Keratinocyte (primary cell): Measurements from ENCODE around the gene WNT1. TPM values are rescaled to one million over a fixed set of nuclear protein-coding genes. Genes with fewer than 3 reads are reported as not detected.

Experiments
- DNase-seq: peaks from one replicate; pipeline ENCODE4 v3.0.0-alpha.2; 2011; ENCODE audit warnings: low read depth, missing footprints, low spot score
- FAIRE-seq: peaks from 2 replicates; lab custom pipeline; 2011; peaks lifted over from hg19 to GRCh38; lab: Jason Lieb, UNC
- H2AFZ ChIP-seq: 2 replicates; pipeline ENCODE4 v1.6.0; 2012; ENCODE audit warnings: low read length, control low read depth, inconsistent platforms; ENCODE audit not compliant: control insufficient read depth
- H3K27ac ChIP-seq: 2 replicates; pipeline ENCODE4 v1.5.1; 2011; ENCODE audit warnings: low read length; ENCODE audit not compliant: control insufficient read depth, insufficient read depth
- H3K27me3 ChIP-seq: 3 replicates; pipeline ENCODE4 v1.6.0; 2011; ENCODE audit warnings: low read length; ENCODE audit not compliant: control insufficient read depth, insufficient read depth; ENCODE audit errors: extremely low read depth
- H3K36me3 ChIP-seq, 2 experiments: 2 replicates in 1 of 2; 3 replicates in 1 of 2; pipeline ENCODE4 v1.5.1; 2011; ENCODE audit warnings: low read length in 2 of 2, mild to moderate bottlenecking in 1 of 2; ENCODE audit not compliant: control insufficient read depth in 2 of 2, insufficient read depth in 2 of 2; ENCODE audit errors: extremely low read depth in 1 of 2
- H3K4me1 ChIP-seq: 3 replicates; pipeline ENCODE4 v1.5.1; 2011; ENCODE audit warnings: low read length; ENCODE audit not compliant: control insufficient read depth, insufficient read depth; ENCODE audit errors: extremely low read depth
- H3K4me2 ChIP-seq: 3 replicates; pipeline ENCODE4 v1.6.0; 2011; ENCODE audit warnings: low read depth, low read length; ENCODE audit not compliant: control insufficient read depth, insufficient read depth; ENCODE audit errors: extremely low read depth
- H3K4me3 ChIP-seq, 3 experiments: fragments of 200-600 bp in 1 of 3; sonication (generic) in 1 of 3; 2 replicates in 2 of 3; 3 replicates in 1 of 3; pipeline ENCODE4 v1.5.1; 2011 to 2016; ENCODE audit warnings: low read length in 3 of 3, mild to moderate bottlenecking in 3 of 3, control low read depth in 2 of 3, inconsistent platforms in 1 of 3, low read depth in 1 of 3, mixed read lengths in 1 of 3, mixed run types in 1 of 3, moderate library complexity in 1 of 3; ENCODE audit not compliant: control insufficient read depth in 2 of 3, insufficient read depth in 2 of 3; ENCODE audit errors: extremely low read depth in 1 of 3
- H3K79me2 ChIP-seq: 2 replicates; pipeline ENCODE4 v1.6.0; 2012; ENCODE audit warnings: low read length; ENCODE audit not compliant: control insufficient read depth, insufficient read depth
- H3K9ac ChIP-seq: 3 replicates; pipeline ENCODE4 v1.6.0; 2011; ENCODE audit warnings: low read length; ENCODE audit not compliant: control insufficient read depth, insufficient read depth; ENCODE audit errors: extremely low read depth
- H3K9me1 ChIP-seq: 3 replicates; pipeline ENCODE4 v1.6.0; 2011; ENCODE audit warnings: low read length; ENCODE audit not compliant: control insufficient read depth, insufficient read depth; ENCODE audit errors: extremely low read depth
- H3K9me3 ChIP-seq: 2 replicates; pipeline ENCODE4 v1.5.1; 2012; ENCODE audit warnings: low read depth, low read length; ENCODE audit not compliant: control insufficient read depth
- H4K20me1 ChIP-seq: 3 replicates; pipeline ENCODE4 v1.6.0; 2011; ENCODE audit warnings: low read length; ENCODE audit not compliant: control insufficient read depth, insufficient read depth; ENCODE audit errors: extremely low read depth
- EZH2 ChIP-seq: IDR thresholded peaks from one replicate; pipeline ENCODE4 v1.6.1; 2012; ENCODE audit warnings: inconsistent platforms, mild to moderate bottlenecking, low read length, moderate library complexity
- dilution Hi-C: fragments of 300-500 bp; cut with MboI; formaldehyde crosslinking; loops from one replicate; pipeline ENCODE4 v1.7.0; 2020; ENCODE audit warnings: low sequenced_read_pairs; ENCODE audit not compliant: extremely low pct_ligation_motif_present
- polyA plus RNA-seq, 5 experiments: library from polyadenylated mRNA; depleted of rRNA in 3 of 5; stranded (reverse) in 3 of 5; stranded (forward) in 1 of 5; unstranded in 1 of 5; fragments of >200 nt; gene quantifications; 1 replicate in 1 of 5; 2 replicates in 3 of 5; 3 replicates in 1 of 5; pipeline versions ENCODE4 v1.2.1 to v1.2.3, GENCODE V29; 2011 to 2012; ENCODE audit warnings: missing spikeins in 2 of 5, low read depth in 1 of 5, low replicate concordance in 1 of 5
- TF ChIP-seq, protein P1 (sequence below), 3 experiments: IDR thresholded peaks in 1 of 3; conservative IDR thresholded peaks in 1 of 3; optimal IDR thresholded peaks in 1 of 3; 2 replicates in 2 of 3; 3 replicates in 1 of 3; pipeline versions ENCODE3 to v1.5.1; 2011; ENCODE audit warnings: low read length in 3 of 3, mild to moderate bottlenecking in 3 of 3, moderate library complexity in 2 of 3, control low read depth in 1 of 3, inconsistent platforms in 1 of 3; ENCODE audit not compliant: insufficient read depth in 2 of 3; ENCODE audit errors: extremely low read depth in 1 of 3

The WNT1 gene
- polyA plus RNA-seq, 1 donor (not counting 4 experiments of a cell fraction or from before 2014, with no cell fraction given): not detected

GRCh38 chr12:48994224-48995085, 16.3 kb downstream of the WNT1 start:
- DNase-seq (no peak), FAIRE-seq (no peak)
- no peaks in the 10 kb centered on the region for H3K79me2 ChIP-seq
- dilution Hi-C loops: no loop called here
- H2AFZ ChIP-seq: no peak overlapping the region
- peaks cover 8% of the 10 kb centered on the region for H3K4me1 ChIP-seq
- no peak for TF ChIP-seq EZH2
- H3K27ac ChIP-seq: no peak overlapping the region
- H3K4me2 ChIP-seq: no peak overlapping the region
- no peaks in the 10 kb centered on the region for H3K9me1 ChIP-seq
- H3K27me3 ChIP-seq: peaks cover 24% of the 10 kb centered on the region
- H3K36me3 ChIP-seq: no peaks in the 10 kb centered on the region
- no peaks in the 10 kb centered on the region for H4K20me1 ChIP-seq
- no peaks in the 10 kb centered on the region for H3K9me3 ChIP-seq
- no peak overlapping the region for H3K4me3 ChIP-seq
- H3K9ac ChIP-seq: no peak overlapping the region

DNA sequence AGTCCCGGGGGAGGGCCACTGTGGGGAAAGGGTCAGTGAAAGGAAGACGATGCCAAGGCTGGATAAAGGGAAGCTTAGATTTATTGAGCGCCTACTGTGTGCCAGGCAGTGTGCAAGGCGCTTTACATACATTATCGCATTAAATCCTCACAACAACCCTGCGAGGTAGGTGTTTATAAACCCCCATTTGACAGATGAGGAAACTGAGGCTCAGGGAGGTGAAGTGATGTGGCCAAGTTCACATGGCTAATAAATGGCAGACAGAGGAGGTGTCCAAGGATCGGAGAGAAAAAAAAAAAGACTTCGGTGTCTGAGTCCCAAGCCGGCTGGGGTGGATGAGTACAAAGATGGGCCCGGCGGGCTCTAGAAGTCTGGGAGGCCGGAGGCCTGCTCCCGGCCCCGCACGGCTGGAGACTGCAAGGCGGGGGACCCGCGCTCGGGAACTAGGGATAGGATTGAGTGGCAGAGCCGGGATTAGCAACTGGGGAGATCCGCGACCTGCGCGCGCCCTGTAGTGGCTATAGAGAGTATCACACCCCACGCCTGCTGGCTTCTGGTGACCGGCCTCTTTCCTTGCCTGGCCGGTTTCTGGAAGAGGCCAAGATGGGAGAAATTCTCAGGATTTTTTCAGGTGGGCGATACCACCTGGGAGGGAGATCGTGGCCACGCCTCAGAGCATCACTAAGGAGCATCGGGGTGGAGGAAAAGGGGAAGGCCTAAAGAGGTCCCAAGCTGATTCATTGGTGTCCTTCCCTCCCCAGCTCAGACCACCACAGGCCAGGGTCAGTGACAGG, 17.2 kb downstream of the WNT1 start:
- Histone ChIP-seq H3K9ac (no peak overlapping the region), H4K20me1 (no peaks in the 10 kb centered on the region), H3K36me3 (peaks cover 3% of the 10 kb centered on the region in 2 experiments), H3K27me3 (peaks cover 24% of the 10 kb centered on the region), H2AFZ (no peak overlapping the region), H3K4me3 (peak overlapping the region in 1 of 3 experiments; percentile 9), H3K9me1 (no peaks in the 10 kb centered on the region), H3K79me2 (no peaks in the 10 kb centered on the region), H3K9me3 (no peaks in the 10 kb centered on the region), H3K4me2 (peak overlapping the region; percentile 64), H3K27ac (no peak overlapping the region), H3K4me1 (peaks cover 14% of the 10 kb centered on the region)
- dilution Hi-C loops: no loop called here
- no peak for DNase-seq
- TF ChIP-seq, protein P1, sequence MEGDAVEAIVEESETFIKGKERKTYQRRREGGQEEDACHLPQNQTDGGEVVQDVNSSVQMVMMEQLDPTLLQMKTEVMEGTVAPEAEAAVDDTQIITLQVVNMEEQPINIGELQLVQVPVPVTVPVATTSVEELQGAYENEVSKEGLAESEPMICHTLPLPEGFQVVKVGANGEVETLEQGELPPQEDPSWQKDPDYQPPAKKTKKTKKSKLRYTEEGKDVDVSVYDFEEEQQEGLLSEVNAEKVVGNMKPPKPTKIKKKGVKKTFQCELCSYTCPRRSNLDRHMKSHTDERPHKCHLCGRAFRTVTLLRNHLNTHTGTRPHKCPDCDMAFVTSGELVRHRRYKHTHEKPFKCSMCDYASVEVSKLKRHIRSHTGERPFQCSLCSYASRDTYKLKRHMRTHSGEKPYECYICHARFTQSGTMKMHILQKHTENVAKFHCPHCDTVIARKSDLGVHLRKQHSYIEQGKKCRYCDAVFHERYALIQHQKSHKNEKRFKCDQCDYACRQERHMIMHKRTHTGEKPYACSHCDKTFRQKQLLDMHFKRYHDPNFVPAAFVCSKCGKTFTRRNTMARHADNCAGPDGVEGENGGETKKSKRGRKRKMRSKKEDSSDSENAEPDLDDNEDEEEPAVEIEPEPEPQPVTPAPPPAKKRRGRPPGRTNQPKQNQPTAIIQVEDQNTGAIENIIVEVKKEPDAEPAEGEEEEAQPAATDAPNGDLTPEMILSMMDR (optimal IDR thresholded peaks at IDR 0.05 in 1 of 3, IDR thresholded peaks at IDR 0.05 in 1 of 3, conservative IDR thresholded peaks at IDR 0.05 in 1 of 3; ENCODE audit: extremely low read depth in 1 of 3, insufficient read depth in 2 of 3, low read length in 3 of 3): peak; percentile 76 to 89 (median 87)
- TF ChIP-seq EZH2: no peak
- peak; percentile 39 for FAIRE-seq
